Fibroblast of lung (primary cell): Measurements from ENCODE around the gene RNLS.

ENCODE experiments used
- EZH2 ChIP-seq: IDR thresholded peaks from 2 replicates; pipeline ENCODE4 v1.5.1; 2012; ENCODE audit warnings: low read length, control low read depth, mild to moderate bottlenecking; ENCODE audit errors: missing control alignments
- TF ChIP-seq, protein P1 (sequence below), 2 donors: IDR thresholded peaks in 1 of 2; conservative IDR thresholded peaks in 1 of 2; 1 replicate in 1 of 2; 2 replicates in 1 of 2; pipeline ENCODE4 v1.5.1; 2011 to 2012; ENCODE audit warnings: low read length in 2 of 2, control low read depth in 1 of 2, inconsistent platforms in 1 of 2, low read depth in 1 of 2, mild to moderate bottlenecking in 1 of 2

DNA sequence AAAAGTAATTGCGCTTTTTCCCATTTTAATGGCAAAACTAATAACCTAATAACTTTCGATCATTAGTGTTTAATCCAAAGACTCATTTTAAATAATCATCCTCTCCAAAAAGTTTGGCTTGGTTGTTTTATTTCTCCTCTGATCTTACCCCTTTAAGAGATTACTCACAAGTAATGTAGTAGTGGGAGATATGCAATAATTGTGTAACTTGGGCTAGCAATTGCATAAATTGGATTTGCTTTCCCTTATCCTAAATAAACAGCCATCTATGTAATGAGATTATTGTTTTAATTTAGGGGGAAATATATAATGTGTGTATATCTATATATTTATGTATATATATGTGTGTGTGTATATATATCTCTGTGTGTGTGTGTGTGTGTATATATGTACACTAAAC lies 82.5 kb downstream of the RNLS start:
- TF ChIP-seq, protein P1, sequence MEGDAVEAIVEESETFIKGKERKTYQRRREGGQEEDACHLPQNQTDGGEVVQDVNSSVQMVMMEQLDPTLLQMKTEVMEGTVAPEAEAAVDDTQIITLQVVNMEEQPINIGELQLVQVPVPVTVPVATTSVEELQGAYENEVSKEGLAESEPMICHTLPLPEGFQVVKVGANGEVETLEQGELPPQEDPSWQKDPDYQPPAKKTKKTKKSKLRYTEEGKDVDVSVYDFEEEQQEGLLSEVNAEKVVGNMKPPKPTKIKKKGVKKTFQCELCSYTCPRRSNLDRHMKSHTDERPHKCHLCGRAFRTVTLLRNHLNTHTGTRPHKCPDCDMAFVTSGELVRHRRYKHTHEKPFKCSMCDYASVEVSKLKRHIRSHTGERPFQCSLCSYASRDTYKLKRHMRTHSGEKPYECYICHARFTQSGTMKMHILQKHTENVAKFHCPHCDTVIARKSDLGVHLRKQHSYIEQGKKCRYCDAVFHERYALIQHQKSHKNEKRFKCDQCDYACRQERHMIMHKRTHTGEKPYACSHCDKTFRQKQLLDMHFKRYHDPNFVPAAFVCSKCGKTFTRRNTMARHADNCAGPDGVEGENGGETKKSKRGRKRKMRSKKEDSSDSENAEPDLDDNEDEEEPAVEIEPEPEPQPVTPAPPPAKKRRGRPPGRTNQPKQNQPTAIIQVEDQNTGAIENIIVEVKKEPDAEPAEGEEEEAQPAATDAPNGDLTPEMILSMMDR (conservative IDR thresholded peaks at IDR 0.05 in 1 of 2, IDR thresholded peaks at IDR 0.05 in 1 of 2; ENCODE audit: low read depth in 1 of 2, low read length in 2 of 2), result no peak
- TF ChIP-seq EZH2, result no peak
